CD4-positive, alpha-beta T cell (primary cell): ENCODE data around the gene LINC00237. TPM values are rescaled to one million over a fixed set of nuclear protein-coding genes. Genes with fewer than 3 reads are reported as not detected.

Experiments
- ATAC-seq: fragments of 200-7000 bp; cut with Tn5 transposase; one replicate; pipeline ENCODE4 v1.10.0; 2022; ENCODE audit warnings: mild to moderate bottlenecking; ENCODE audit not compliant: poor library complexity
- CTCF ChIA-PET: fragments of 350-600 bp; sonication (Branson Sonifier 250); formaldehyde crosslinking; loops from one replicate; lab custom pipeline; 2021; ENCODE audit warnings: antibody characterized with exemption, inconsistent platforms; lab: Charles Lee
- POLR2A ChIA-PET: fragments of 350-600 bp; sonication (Branson Sonifier 250); formaldehyde crosslinking; loops from one replicate; lab custom pipeline; 2021; ENCODE audit warnings: antibody characterized with exemption, inconsistent platforms; lab: Charles Lee
- DNase-seq, 14 experiments: peaks; one replicate each; pipeline ENCODE4 v3.0.0-alpha.2; 2013 to 2020; ENCODE audit warnings: mixed read lengths in 2 of 14
- H3K27ac ChIP-seq, 2 donors: one replicate each; pipeline versions ENCODE4 v1.5.1 to v1.7.0; 2013; ENCODE audit warnings: low read length in 2 of 2, low read depth in 1 of 2, mild to moderate bottlenecking in 1 of 2
- H3K27me3 ChIP-seq, 2 experiments: 1 replicate in 1 of 2; 2 replicates in 1 of 2; pipeline versions ENCODE4 v1.6.1 to v1.7.0; 2013; ENCODE audit warnings: low read length in 2 of 2, control low read depth in 1 of 2, mild to moderate bottlenecking in 1 of 2, moderate library complexity in 1 of 2; ENCODE audit not compliant: insufficient read depth in 2 of 2, control insufficient read depth in 1 of 2
- H3K36me3 ChIP-seq: one replicate; pipeline ENCODE4 v1.6.1; 2013; ENCODE audit warnings: low read length, control low read depth; ENCODE audit not compliant: insufficient read depth
- H3K4me1 ChIP-seq: one replicate; pipeline ENCODE4 v1.6.1; 2013; ENCODE audit warnings: low read length, control low read depth; ENCODE audit not compliant: insufficient read depth
- H3K4me3 ChIP-seq: one replicate; pipeline ENCODE4 v1.5.1; 2013; ENCODE audit warnings: mild to moderate bottlenecking, low read length, moderate library complexity
- H3K9me3 ChIP-seq, 2 experiments: 1 replicate in 1 of 2; 2 replicates in 1 of 2; pipeline versions ENCODE4 v1.6.1 to v1.7.0; 2013; ENCODE audit warnings: low read length in 2 of 2, mild to moderate bottlenecking in 2 of 2, control low read depth in 1 of 2, moderate library complexity in 1 of 2; ENCODE audit not compliant: control insufficient read depth in 1 of 2, insufficient read depth in 1 of 2
- H3K27ac Mint-ChIP-seq: one replicate; pipeline ENCODE4 v1.8.0; 2020; ENCODE audit warnings: mixed read lengths
- H3K27me3 Mint-ChIP-seq: one replicate; pipeline ENCODE4 v1.8.0; 2021; ENCODE audit warnings: mixed read lengths
- H3K36me3 Mint-ChIP-seq: one replicate; pipeline ENCODE4 v1.8.0; 2021; ENCODE audit warnings: low read depth, mixed read lengths
- H3K4me1 Mint-ChIP-seq: one replicate; pipeline ENCODE4 v1.8.0; 2021; ENCODE audit warnings: low read depth, mixed read lengths
- H3K4me3 Mint-ChIP-seq: one replicate; pipeline ENCODE4 v1.8.0; 2020; ENCODE audit warnings: mild to moderate bottlenecking, mixed read lengths
- H3K9me3 Mint-ChIP-seq: one replicate; pipeline ENCODE4 v1.8.0; 2020; ENCODE audit warnings: mixed read lengths
- intact Hi-C, 2 experiments: fragments of 100-400 bp; cut with DNase I in 1 of 2; cut with micrococcal nuclease in 1 of 2; formaldehyde crosslinking; loops; one replicate each; pipeline versions ENCODE4 v1.15.1 to v1.9.0; 2023 to 2025; cut with DNase I, micrococcal nuclease
- total RNA-seq, 174 experiments: library from RNA in 2 of 174; stranded (reverse) in 2 of 174; gene quantifications; one replicate each; pipeline ENCODE4 v1.2.3 and lab custom pipeline; 2021 to 2026
- TF ChIP-seq, protein P1 (sequence below): fragments of 200-600 bp; IDR thresholded peaks from one replicate; pipeline ENCODE4 v1.8.0; 2022; ENCODE audit warnings: antibody characterized with exemption, mild to moderate bottlenecking

Gene LINC00237
- total RNA-seq, 2 experiments from 2014 or later = not detected

DNA sequence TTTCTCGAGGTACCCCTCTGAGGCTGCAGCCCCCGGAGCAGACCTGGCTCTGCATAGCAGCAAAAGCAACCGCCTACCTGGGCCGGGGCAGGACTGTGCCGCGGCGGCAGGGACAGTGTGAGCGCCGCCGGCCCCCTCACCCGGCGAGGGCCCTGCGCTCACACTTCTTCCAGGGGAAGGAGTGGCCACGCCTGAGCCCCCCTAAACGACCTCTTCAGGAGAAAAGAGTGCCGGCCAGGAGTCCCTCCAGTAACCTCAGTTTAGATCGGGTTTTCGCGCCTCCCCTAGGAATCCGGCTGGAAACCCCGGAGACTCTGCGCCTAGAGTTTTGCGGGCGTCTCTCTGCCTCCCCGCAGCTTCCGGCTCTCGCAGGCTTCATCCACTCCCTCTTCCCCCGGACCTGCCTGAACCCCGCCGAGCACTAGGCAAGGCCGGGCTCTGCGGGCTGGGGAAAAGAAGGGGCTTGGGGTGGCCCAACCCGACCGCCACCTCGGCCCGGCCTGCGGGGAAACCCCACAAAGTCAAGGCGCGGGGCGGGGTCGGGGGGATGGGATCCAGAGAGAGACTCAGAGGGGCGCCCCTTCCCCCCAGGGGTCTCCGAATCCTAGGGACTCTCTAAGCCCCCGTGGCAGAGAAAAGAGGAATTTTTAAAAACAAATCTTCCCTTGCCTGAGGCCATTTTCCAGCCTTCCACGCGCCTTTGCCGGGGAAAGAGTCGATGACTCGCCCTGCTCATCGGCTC, 558 bp downstream of the LINC00237 start:
- TF ChIP-seq, protein P1, sequence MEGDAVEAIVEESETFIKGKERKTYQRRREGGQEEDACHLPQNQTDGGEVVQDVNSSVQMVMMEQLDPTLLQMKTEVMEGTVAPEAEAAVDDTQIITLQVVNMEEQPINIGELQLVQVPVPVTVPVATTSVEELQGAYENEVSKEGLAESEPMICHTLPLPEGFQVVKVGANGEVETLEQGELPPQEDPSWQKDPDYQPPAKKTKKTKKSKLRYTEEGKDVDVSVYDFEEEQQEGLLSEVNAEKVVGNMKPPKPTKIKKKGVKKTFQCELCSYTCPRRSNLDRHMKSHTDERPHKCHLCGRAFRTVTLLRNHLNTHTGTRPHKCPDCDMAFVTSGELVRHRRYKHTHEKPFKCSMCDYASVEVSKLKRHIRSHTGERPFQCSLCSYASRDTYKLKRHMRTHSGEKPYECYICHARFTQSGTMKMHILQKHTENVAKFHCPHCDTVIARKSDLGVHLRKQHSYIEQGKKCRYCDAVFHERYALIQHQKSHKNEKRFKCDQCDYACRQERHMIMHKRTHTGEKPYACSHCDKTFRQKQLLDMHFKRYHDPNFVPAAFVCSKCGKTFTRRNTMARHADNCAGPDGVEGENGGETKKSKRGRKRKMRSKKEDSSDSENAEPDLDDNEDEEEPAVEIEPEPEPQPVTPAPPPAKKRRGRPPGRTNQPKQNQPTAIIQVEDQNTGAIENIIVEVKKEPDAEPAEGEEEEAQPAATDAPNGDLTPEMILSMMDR = no peak
- H3K27me3 ChIP-seq = peaks cover 74 to 86% of the 10 kb centered on the region in 2 experiments
- no peak overlapping the region for H3K4me3 Mint-ChIP-seq
- peaks cover 34% of the 10 kb centered on the region for H3K4me1 Mint-ChIP-seq
- intact Hi-C loops = loop anchor here (5.0 to 10.0 kb wide), 3 partner anchors 289 to 402 kb away; partner anchors contain the start of gene NKX2-4 (in 2 of the 2)
- CTCF ChIA-PET = no interaction called here
- H3K9me3 Mint-ChIP-seq = peaks cover 3% of the 10 kb centered on the region
- H3K9me3 ChIP-seq = peaks cover 0 to 55% of the 10 kb centered on the region in 2 experiments
- H3K27ac Mint-ChIP-seq = no peak overlapping the region
- no peak overlapping the region for H3K4me3 ChIP-seq
- peak in 3 of 14 experiments; percentile 2 to 38 (median 24) for DNase-seq
- no peak overlapping the region for H3K27ac ChIP-seq
- POLR2A ChIA-PET = interaction anchor here (1.3 kb wide), 1 partner anchor 21 kb away, joined by 4 read pairs; no protein-coding TSS in a partner anchor
- H3K36me3 ChIP-seq = no peaks in the 10 kb centered on the region
- peaks cover 50% of the 10 kb centered on the region for H3K4me1 ChIP-seq
- ATAC-seq = no peak
- no peaks in the 10 kb centered on the region for H3K36me3 Mint-ChIP-seq
- H3K27me3 Mint-ChIP-seq = peaks cover 92% of the 10 kb centered on the region

DNA sequence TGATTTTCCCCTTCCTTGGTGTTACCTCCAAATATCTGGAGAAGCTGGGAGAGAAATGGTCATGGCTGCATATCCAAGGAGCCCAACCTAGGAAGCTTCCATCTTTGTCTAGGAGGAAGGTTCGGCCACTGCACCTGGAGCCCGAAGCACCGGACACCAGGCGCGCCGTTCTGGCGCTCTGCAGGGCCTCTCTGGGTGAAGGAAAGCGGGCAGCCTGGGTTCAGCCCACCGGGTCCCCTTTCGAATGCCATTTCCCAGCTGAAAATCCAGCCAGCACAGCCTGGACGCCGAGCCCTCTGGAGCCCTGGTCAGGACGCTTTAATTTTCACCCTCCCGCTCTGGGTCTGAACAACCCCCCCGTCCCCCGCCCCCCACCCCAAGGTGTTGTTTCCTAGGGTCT, 1.2 kb downstream of the LINC00237 start:
- no peak overlapping the region for H3K4me3 Mint-ChIP-seq
- Histone ChIP-seq H3K4me3 (no peak overlapping the region), H3K36me3 (no peaks in the 10 kb centered on the region), H3K27ac (no peak overlapping the region), H3K4me1 (peaks cover 57% of the 10 kb centered on the region), H3K9me3 (peaks cover 0 to 61% of the 10 kb centered on the region in 2 experiments), H3K27me3 (peaks cover 80 to 90% of the 10 kb centered on the region in 2 experiments)
- DNase-seq (no peak), ATAC-seq (no peak)
- ChIA-PET CTCF (no interaction called here), POLR2A (interaction anchor here (1.3 kb wide), 1 partner anchor 22 kb away, joined by 4 read pairs; no protein-coding TSS in a partner anchor)
- peaks cover 93% of the 10 kb centered on the region for H3K27me3 Mint-ChIP-seq
- peaks cover 4% of the 10 kb centered on the region for H3K36me3 Mint-ChIP-seq
- intact Hi-C loops = loop anchor here (5.0 to 10.0 kb wide), 3 partner anchors 290 to 402 kb away; partner anchors contain the start of gene NKX2-4 (in 2 of the 2)
- TF ChIP-seq, protein P1 = no peak
- peaks cover 41% of the 10 kb centered on the region for H3K4me1 Mint-ChIP-seq
- peaks cover 3% of the 10 kb centered on the region for H3K9me3 Mint-ChIP-seq
- H3K27ac Mint-ChIP-seq = no peak overlapping the region

DNA sequence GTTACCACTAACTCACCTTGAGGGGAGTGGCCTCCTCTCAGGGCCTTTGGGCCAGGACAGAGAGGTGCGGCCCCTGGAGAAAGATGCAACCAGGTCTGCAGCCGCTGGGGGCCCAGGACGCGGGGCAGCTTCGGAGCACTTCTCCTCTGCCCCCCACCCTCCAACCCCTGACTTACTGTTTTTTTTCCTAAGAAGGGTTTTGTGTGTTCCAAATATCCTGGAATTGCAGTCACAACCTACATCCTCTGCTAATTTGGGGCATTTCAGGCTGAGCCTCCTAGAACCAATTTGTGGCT, 1.7 kb downstream of the LINC00237 start:
- ChIA-PET CTCF (no interaction called here), POLR2A (interaction anchor here (1.3 kb wide), 1 partner anchor 22 kb away, joined by 4 read pairs; no protein-coding TSS in a partner anchor)
- ATAC-seq (no peak), DNase-seq (no peak)
- Histone ChIP-seq H3K27me3 (peaks cover 85 to 95% of the 10 kb centered on the region in 2 experiments), H3K36me3 (no peaks in the 10 kb centered on the region), H3K4me3 (no peak overlapping the region), H3K9me3 (peaks cover 0 to 61% of the 10 kb centered on the region in 2 experiments), H3K4me1 (peaks cover 62% of the 10 kb centered on the region), H3K27ac (no peak overlapping the region)
- Mint-ChIP-seq H3K4me3 (no peak overlapping the region), H3K27ac (no peak overlapping the region), H3K4me1 (peaks cover 46% of the 10 kb centered on the region), H3K27me3 (peaks cover 94% of the 10 kb centered on the region), H3K36me3 (peaks cover 5% of the 10 kb centered on the region), H3K9me3 (peaks cover 3% of the 10 kb centered on the region)
- intact Hi-C loops = loop anchor here in 1 of 2 experiments (5.0 to 10.0 kb wide), 2 partner anchors 290 to 403 kb away; partner anchors contain the start of gene NKX2-4
- TF ChIP-seq, protein P1 = no peak
